ENCODE data around the gene SLC22A8. TPM values are rescaled to one million over a fixed set of nuclear protein-coding genes. Genes with fewer than 3 reads are reported as not detected.
A peak's percentile ranks its signal among the peaks of the same experiment; 100 is the strongest.

SLC22A8 gene
- total RNA-seq, 1 donor, result not detected

DNA sequence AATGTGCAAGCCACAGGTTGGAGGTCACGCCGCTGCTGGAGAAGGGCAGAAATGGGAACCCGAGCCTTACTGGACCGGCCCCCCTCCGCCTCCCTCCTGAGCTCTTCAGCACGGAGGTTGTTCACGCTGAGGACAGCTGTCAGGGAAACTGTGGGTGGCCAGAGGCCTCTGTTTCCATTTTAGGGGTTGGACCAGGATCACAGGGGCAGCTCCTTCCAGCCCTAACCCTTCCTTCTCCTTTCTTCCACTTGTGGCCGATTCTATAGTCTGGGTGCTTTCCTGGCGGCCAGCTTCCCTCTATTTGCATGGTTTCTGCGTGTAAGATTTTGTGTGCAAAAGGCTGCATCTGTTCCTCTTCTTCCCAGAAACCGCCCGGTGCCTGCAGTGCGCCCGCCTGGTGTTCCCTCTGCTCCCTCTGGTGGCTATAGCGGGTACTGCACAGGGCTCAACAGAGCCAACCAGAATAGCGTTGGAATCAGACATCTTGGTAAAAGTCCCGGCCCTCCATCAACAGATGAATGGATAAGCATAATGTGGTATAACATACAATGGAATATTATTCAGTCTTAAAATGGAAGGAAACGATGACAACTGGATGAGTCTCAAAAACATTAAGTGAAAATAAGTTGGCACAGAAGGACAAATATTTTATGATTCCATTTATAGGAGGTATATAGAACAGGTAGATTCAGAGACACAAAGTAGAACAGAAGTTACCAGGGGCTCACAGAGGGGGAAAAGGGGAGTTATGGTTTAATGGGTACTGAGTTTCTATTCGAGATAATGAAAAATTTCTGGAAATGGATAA lies 8.4 kb upstream of the SLC22A8 start:
- peak; percentile 95 for DNase-seq (ENCODE audit: insufficient read length, low spot score, missing footprints)

DNA sequence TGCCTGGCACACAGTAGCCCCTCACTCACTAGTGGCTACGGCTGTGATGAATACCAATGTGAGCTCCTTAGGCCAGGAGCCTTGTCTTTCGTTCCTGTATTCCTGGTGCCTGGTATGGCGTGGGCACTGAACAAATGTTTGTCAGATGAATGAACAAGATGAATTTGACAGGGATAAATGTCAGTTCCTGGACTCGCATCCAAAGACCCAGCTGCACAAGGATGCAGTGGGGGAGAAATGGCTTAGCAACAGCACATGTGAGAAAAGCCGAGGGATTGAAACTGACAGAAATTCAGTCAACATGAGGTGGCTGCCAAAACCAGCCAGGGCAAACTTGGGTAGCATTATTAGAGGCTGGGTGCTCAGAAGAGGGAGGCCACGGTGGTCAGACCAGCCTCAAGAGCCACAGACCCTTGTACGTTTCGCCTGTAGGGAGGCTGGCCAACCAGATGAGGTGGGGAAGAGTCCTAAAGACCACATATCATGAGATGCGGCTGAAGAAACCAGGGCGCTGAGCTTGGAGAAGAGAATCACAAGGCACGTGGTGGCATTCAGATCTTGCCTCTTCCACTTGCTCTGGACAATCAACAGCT lies 7.7 kb upstream of the SLC22A8 start:
- H3K27ac ChIP-seq (ENCODE audit: low read depth, low read length), result no peak overlapping the region
- TF ChIP-seq CTCF (IDR thresholded peaks at IDR 0.05; ENCODE audit: extremely low read depth, low read depth, low read length), result no peak
- H3K79me2 ChIP-seq (ENCODE audit: insufficient read depth, low read length), result no peaks in the 10 kb centered on the region
- H3K9me3 ChIP-seq (ENCODE audit: low read depth, low read length), result no peaks in the 10 kb centered on the region
- H3K4me3 ChIP-seq (ENCODE audit: insufficient read depth, low read length), result no peak overlapping the region
- H3K4me1 ChIP-seq (ENCODE audit: insufficient read depth, low read length), result no peaks in the 10 kb centered on the region
- no peaks in the 10 kb centered on the region for H3K36me3 ChIP-seq (ENCODE audit: insufficient read depth, low read length)
- no peaks in the 10 kb centered on the region for H4K20me1 ChIP-seq (ENCODE audit: insufficient read depth, low read length)
- no peak overlapping the region for H2AFZ ChIP-seq (ENCODE audit: low read length)
- no peak for DNase-seq (ENCODE audit: insufficient read length, low spot score, missing footprints)
- H3K27me3 ChIP-seq (ENCODE audit: insufficient read depth, low read length), result peaks cover 3% of the 10 kb centered on the region
- H3K4me2 ChIP-seq (ENCODE audit: insufficient read depth, low read length), result no peak overlapping the region

More for the DNA sequence above, 8.4 kb upstream of the SLC22A8 start:
- Histone ChIP-seq H3K27ac (ENCODE audit: low read depth, low read length) (no peak overlapping the region), H3K4me2 (ENCODE audit: insufficient read depth, low read length) (peak overlapping the region; percentile 26), H3K4me3 (ENCODE audit: insufficient read depth, low read length) (no peak overlapping the region), H2AFZ (ENCODE audit: low read length) (peak overlapping the region; percentile 49), H3K27me3 (ENCODE audit: insufficient read depth, low read length) (no peaks in the 10 kb centered on the region), H3K4me1 (ENCODE audit: insufficient read depth, low read length) (no peaks in the 10 kb centered on the region), H3K9me3 (ENCODE audit: low read depth, low read length) (no peaks in the 10 kb centered on the region), H3K79me2 (ENCODE audit: insufficient read depth, low read length) (no peaks in the 10 kb centered on the region), H4K20me1 (ENCODE audit: insufficient read depth, low read length) (no peaks in the 10 kb centered on the region), H3K36me3 (ENCODE audit: insufficient read depth, low read length) (no peaks in the 10 kb centered on the region)
- TF ChIP-seq CTCF (IDR thresholded peaks at IDR 0.05; ENCODE audit: extremely low read depth, low read depth, low read length), result peak; percentile 99

- Histone ChIP-seq H4K20me1 (ENCODE audit: insufficient read depth, low read length) (no peaks in the 10 kb centered on the region), H3K79me2 (ENCODE audit: insufficient read depth, low read length) (no peaks in the 10 kb centered on the region), H3K9me3 (ENCODE audit: low read depth, low read length) (no peaks in the 10 kb centered on the region), H3K4me3 (ENCODE audit: insufficient read depth, low read length) (no peak overlapping the region), H3K27me3 (ENCODE audit: insufficient read depth, low read length) (peaks cover 3% of the 10 kb centered on the region), H2AFZ (ENCODE audit: low read length) (no peak overlapping the region), H3K4me1 (ENCODE audit: insufficient read depth, low read length) (no peaks in the 10 kb centered on the region), H3K27ac (ENCODE audit: low read depth, low read length) (no peak overlapping the region), H3K36me3 (ENCODE audit: insufficient read depth, low read length) (no peaks in the 10 kb centered on the region), H3K4me2 (ENCODE audit: insufficient read depth, low read length) (no peak overlapping the region)
- no peak for TF ChIP-seq CTCF (IDR thresholded peaks at IDR 0.05; ENCODE audit: extremely low read depth, low read depth, low read length)
- no peak for DNase-seq (ENCODE audit: insufficient read length, low spot score, missing footprints)
Measured at GRCh38 chr11:63022441-63022840, 6.8 kb upstream of the SLC22A8 start.

DNA sequence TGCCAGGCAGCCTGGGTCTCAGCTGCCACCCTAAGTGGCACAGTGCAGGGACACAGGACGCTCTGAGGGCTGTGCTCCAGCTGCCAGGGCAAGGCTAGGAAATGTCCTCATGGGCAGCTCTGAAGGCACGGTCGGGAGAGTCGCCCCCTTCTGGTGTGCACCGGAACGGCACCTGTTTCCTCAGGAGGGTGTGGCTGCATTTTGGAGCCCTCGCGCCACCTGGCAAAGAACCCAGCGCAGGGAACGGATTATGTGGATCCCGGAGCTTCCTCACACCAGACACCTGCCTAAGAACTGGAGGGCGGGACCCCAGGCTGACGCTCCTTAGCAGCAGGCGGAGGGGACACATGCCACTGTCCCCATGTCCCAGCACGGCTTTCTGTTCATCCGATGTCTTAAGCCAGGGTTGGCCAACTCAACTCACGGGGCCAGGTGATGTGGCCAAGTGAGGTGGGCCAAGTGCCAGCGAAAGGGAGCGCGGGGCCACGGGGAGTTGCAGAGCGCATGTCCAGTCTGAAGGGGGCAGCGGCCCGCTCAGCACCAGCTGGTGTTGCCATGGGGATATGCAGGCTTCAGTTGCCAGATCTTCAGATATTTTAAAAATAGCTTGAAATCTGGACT lies 5.1 kb upstream of the SLC22A8 start:
- peak; percentile 35 for TF ChIP-seq CTCF (IDR thresholded peaks at IDR 0.05; ENCODE audit: extremely low read depth, low read depth, low read length)
- no peaks in the 10 kb centered on the region for H4K20me1 ChIP-seq (ENCODE audit: insufficient read depth, low read length)
- no peaks in the 10 kb centered on the region for H3K4me1 ChIP-seq (ENCODE audit: insufficient read depth, low read length)
- H3K79me2 ChIP-seq (ENCODE audit: insufficient read depth, low read length), result no peaks in the 10 kb centered on the region
- H3K9me3 ChIP-seq (ENCODE audit: low read depth, low read length), result no peaks in the 10 kb centered on the region
- H3K36me3 ChIP-seq (ENCODE audit: insufficient read depth, low read length), result no peaks in the 10 kb centered on the region
- no peak for DNase-seq (ENCODE audit: insufficient read length, low spot score, missing footprints)
- H3K4me2 ChIP-seq (ENCODE audit: insufficient read depth, low read length), result no peak overlapping the region
- no peak overlapping the region for H3K27ac ChIP-seq (ENCODE audit: low read depth, low read length)
- H3K4me3 ChIP-seq (ENCODE audit: insufficient read depth, low read length), result no peak overlapping the region
- H2AFZ ChIP-seq (ENCODE audit: low read length), result no peak overlapping the region
- H3K27me3 ChIP-seq (ENCODE audit: insufficient read depth, low read length), result peaks cover 6% of the 10 kb centered on the region
